ENCODE measurements around the gene C3orf62. TPM values are rescaled to one million over a fixed set of nuclear protein-coding genes. Genes with fewer than 3 reads are reported as not detected.

The C3orf62 gene
- total RNA-seq (ENCODE audit: low replicate concordance): 3.0 and 3.4 TPM in 2 replicates

GRCh38 chr3:49276475-49277382 is at the start of gene C3orf62:
Gene C3orf62, minus strand, starts transcription at chr3:49277232. Its CDS starts 360 bp downstream, at chr3:49276872.
- Mint-ChIP-seq H3K27ac (peak within 1 kb of the TSS; percentile 1), H3K27me3 (ENCODE audit: insufficient read depth, low read depth) (peaks cover 2% of the 10 kb centered on the region), H3K4me1 (no peaks in the 10 kb centered on the region), H3K4me3 (no peak within 1 kb of the TSS), H3K36me3 (peaks cover 25% of the 10 kb centered on the region), H3K9me3 (no peaks in the 10 kb centered on the region)
- no peaks in the 10 kb centered on the region for H3K9me3 ChIP-seq (ENCODE audit: low read depth)
- H3K36me3 ChIP-seq: no peaks in the 10 kb centered on the region
- no peaks in the 10 kb centered on the region for H4K20me1 ChIP-seq (ENCODE audit: low read depth)
- H3K79me2 ChIP-seq (ENCODE audit: low read depth): no peaks in the 10 kb centered on the region
- H3K4me2 ChIP-seq: no peak within 1 kb of the TSS
- no peak within 1 kb of the TSS for H3K9ac ChIP-seq
- no peak within 1 kb of the TSS for H2AFZ ChIP-seq (replicated peaks)
- no peaks in the 10 kb centered on the region for H3K27me3 ChIP-seq
- no peak within 1 kb of the TSS for H3K4me3 ChIP-seq
- TF ChIP-seq EZH2 (IDR thresholded peaks at IDR 0.05): no peak
- no peak for TF ChIP-seq CTCF (IDR thresholded peaks at IDR 0.05)
- H3K4me1 ChIP-seq: no peaks in the 10 kb centered on the region
- no peak within 1 kb of the TSS for H3K27ac ChIP-seq
- peak; percentile 51 for DNase-seq (ENCODE audit: low spot score)
- H3F3A ChIP-seq (ENCODE audit: low read depth): no peaks in the 10 kb centered on the region

GRCh38 chr3:49324768-49325167 is 47.7 kb upstream of the C3orf62 start:
- Histone ChIP-seq H3K36me3 (no peaks in the 10 kb centered on the region), H3K27me3 (no peaks in the 10 kb centered on the region), H3F3A (ENCODE audit: low read depth) (no peaks in the 10 kb centered on the region), H3K79me2 (ENCODE audit: low read depth) (no peaks in the 10 kb centered on the region), H3K27ac (no peak overlapping the region), H3K4me1 (no peaks in the 10 kb centered on the region), H3K4me2 (no peak overlapping the region), H3K9ac (no peak overlapping the region), H2AFZ (replicated peaks) (no peak overlapping the region), H3K4me3 (no peak overlapping the region), H4K20me1 (ENCODE audit: low read depth) (no peaks in the 10 kb centered on the region), H3K9me3 (ENCODE audit: low read depth) (no peaks in the 10 kb centered on the region)
- DNase-seq (ENCODE audit: low spot score): no peak
- H3K36me3 Mint-ChIP-seq: peaks cover 36% of the 10 kb centered on the region
- no peak for TF ChIP-seq CTCF (IDR thresholded peaks at IDR 0.05)
- no peak for TF ChIP-seq EZH2 (IDR thresholded peaks at IDR 0.05)
- no peak for TF ChIP-seq EZH2phosphoT487 (IDR thresholded peaks at IDR 0.05)
- H3K9me3 Mint-ChIP-seq: no peaks in the 10 kb centered on the region
- H3K4me3 Mint-ChIP-seq: no peak overlapping the region
- no peak overlapping the region for H3K27ac Mint-ChIP-seq
- no peaks in the 10 kb centered on the region for H3K4me1 Mint-ChIP-seq
- no peaks in the 10 kb centered on the region for H3K27me3 Mint-ChIP-seq (ENCODE audit: insufficient read depth, low read depth)

GRCh38 chr3:49316696-49317457 is 39.8 kb upstream of the C3orf62 start:
- no peaks in the 10 kb centered on the region for H3K4me1 Mint-ChIP-seq
- H3K27ac ChIP-seq: no peak overlapping the region
- H2AFZ ChIP-seq (replicated peaks): no peak overlapping the region
- no peak overlapping the region for H3K9ac ChIP-seq
- H3K9me3 Mint-ChIP-seq: no peaks in the 10 kb centered on the region
- H3F3A ChIP-seq (ENCODE audit: low read depth): no peaks in the 10 kb centered on the region
- TF ChIP-seq EZH2 (IDR thresholded peaks at IDR 0.05) (no peak), CTCF (IDR thresholded peaks at IDR 0.05) (no peak), EZH2phosphoT487 (IDR thresholded peaks at IDR 0.05) (no peak)
- no peaks in the 10 kb centered on the region for H3K36me3 ChIP-seq
- no peaks in the 10 kb centered on the region for H4K20me1 ChIP-seq (ENCODE audit: low read depth)
- H3K4me3 ChIP-seq: no peak overlapping the region
- no peaks in the 10 kb centered on the region for H3K9me3 ChIP-seq (ENCODE audit: low read depth)
- H3K27ac Mint-ChIP-seq: no peak overlapping the region
- no peaks in the 10 kb centered on the region for H3K27me3 ChIP-seq
- no peaks in the 10 kb centered on the region for H3K4me1 ChIP-seq
- no peak overlapping the region for H3K4me3 Mint-ChIP-seq
- peaks cover 14% of the 10 kb centered on the region for H3K36me3 Mint-ChIP-seq
- no peaks in the 10 kb centered on the region for H3K79me2 ChIP-seq (ENCODE audit: low read depth)
- H3K27me3 Mint-ChIP-seq (ENCODE audit: insufficient read depth, low read depth): no peaks in the 10 kb centered on the region
- DNase-seq (ENCODE audit: low spot score): no peak
- no peak overlapping the region for H3K4me2 ChIP-seq
